Measurements from ENCODE around the gene FRMD4B. TPM values are rescaled to one million over a fixed set of nuclear protein-coding genes. Genes with fewer than 3 reads are reported as not detected.

The FRMD4B gene
- polyA plus RNA-seq, 1 experiment, result 0.09 TPM

- ChIA-PET POLR2A (no interaction called here), CTCF (interaction anchor here (0.7 to 11.1 kb wide), 15 partner anchors 8 to 625 kb away, joined by 3 to 225 read pairs (median 4); no protein-coding TSS in a partner anchor)
- Histone ChIP-seq H3K27me3 (ENCODE audit: control insufficient read depth, insufficient read depth, low read length) (no peaks in the 10 kb centered on the region), H3K36me3 (ENCODE audit: control insufficient read depth, insufficient read depth, low read length) (no peaks in the 10 kb centered on the region), H3K4me3 (ENCODE audit: low read depth, low read length) (no peak overlapping the region)
- TF ChIP-seq, protein P1, sequence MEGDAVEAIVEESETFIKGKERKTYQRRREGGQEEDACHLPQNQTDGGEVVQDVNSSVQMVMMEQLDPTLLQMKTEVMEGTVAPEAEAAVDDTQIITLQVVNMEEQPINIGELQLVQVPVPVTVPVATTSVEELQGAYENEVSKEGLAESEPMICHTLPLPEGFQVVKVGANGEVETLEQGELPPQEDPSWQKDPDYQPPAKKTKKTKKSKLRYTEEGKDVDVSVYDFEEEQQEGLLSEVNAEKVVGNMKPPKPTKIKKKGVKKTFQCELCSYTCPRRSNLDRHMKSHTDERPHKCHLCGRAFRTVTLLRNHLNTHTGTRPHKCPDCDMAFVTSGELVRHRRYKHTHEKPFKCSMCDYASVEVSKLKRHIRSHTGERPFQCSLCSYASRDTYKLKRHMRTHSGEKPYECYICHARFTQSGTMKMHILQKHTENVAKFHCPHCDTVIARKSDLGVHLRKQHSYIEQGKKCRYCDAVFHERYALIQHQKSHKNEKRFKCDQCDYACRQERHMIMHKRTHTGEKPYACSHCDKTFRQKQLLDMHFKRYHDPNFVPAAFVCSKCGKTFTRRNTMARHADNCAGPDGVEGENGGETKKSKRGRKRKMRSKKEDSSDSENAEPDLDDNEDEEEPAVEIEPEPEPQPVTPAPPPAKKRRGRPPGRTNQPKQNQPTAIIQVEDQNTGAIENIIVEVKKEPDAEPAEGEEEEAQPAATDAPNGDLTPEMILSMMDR (IDR thresholded peaks at IDR 0.05; ENCODE audit: insufficient read depth, low read depth, low read length), result peak; percentile 56; the same call in 1 of the 2 replicates
- no peak for DNase-seq (ENCODE audit: low read depth)
Observed at GRCh38 chr3:69309814-69310213, 76.1 kb downstream of the FRMD4B start.

DNA sequence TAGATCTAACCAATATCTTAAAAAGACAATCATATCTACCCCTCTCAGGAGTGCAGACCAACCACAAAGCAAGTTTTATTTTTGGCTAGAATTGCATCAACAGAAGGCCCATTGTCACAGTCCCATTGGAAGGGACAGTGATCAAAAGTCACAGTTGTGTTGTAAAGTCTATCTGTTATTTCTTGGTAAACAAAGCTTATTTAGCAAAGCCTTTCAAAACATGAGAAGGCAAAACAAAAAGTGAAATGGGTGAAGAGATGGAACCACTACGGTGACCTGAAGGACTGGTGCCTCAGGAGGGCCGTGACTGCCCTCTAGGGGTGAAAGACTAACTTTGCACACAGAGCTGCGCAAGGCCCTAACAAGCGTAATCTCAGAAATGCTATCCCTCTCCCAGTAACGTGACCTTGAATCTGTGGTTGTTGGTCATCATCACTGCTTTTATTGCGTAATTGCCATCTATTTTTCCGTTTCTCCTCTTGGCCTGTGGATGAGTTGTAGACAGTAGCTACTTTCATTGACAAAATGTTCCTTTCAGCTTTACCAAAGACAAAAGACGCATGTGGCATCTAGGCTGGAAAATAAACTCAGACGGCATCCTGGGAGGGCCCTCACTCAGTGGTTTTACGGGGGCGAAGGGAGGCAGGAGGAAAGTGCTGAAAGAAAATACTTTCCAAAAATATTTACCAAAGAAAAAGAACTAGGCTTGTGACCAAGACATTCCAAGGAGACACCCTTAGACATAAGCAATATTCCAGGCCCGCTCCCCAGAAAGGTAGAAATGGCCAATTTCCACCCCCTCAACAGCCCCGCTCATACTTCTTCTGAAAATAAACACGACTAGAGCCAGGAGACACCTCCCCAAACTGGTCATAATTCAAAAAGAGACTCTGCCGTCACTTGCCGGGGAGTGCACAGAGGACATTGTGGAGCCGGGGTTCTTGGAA is 79.4 kb downstream of the FRMD4B start:
- Histone ChIP-seq H3K4me3 (ENCODE audit: low read depth, low read length) (no peak overlapping the region), H3K36me3 (ENCODE audit: control insufficient read depth, insufficient read depth, low read length) (no peaks in the 10 kb centered on the region), H3K27me3 (ENCODE audit: control insufficient read depth, insufficient read depth, low read length) (no peaks in the 10 kb centered on the region)
- CTCF ChIA-PET, result interaction anchor here (0.6 to 11.1 kb wide), 34 partner anchors 9 to 694 kb away, joined by 3 to 225 read pairs (median 4); no protein-coding TSS in a partner anchor
- POLR2A ChIA-PET, result no interaction called here
- DNase-seq (ENCODE audit: low read depth), result peak; percentile 54
- TF ChIP-seq, protein P1 (IDR thresholded peaks at IDR 0.05; ENCODE audit: insufficient read depth, low read depth, low read length), result peak; percentile 91

DNA sequence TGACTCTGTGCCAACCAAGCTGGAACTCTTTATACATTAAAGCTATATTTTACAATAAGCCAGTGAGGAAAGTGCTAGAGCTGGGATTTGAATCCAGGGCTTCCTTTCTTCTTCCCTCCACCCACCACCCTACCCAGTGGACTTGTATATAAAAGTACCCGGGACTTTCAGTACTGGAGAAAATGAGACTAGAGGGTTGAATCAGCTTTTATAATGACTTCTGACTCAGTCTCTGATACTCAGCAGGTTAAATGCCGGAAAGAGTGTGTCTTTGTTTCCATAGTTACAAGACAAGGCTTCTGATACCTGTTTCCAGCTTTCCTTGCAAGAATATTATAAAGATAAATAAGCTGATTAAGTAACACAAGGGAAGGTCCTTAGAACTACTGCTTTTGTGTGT is 80.9 kb downstream of the FRMD4B start:
- Histone ChIP-seq H3K4me3 (ENCODE audit: low read depth, low read length) (no peak overlapping the region), H3K27me3 (ENCODE audit: control insufficient read depth, insufficient read depth, low read length) (no peaks in the 10 kb centered on the region), H3K36me3 (ENCODE audit: control insufficient read depth, insufficient read depth, low read length) (no peaks in the 10 kb centered on the region)
- ChIA-PET POLR2A (no interaction called here), CTCF (interaction anchor here (0.6 to 11.1 kb wide), 10 partner anchors 10 to 185 kb away, joined by 3 to 225 read pairs (median 5); no protein-coding TSS in a partner anchor)
- no peak for DNase-seq (ENCODE audit: low read depth)
- TF ChIP-seq, protein P1 (IDR thresholded peaks at IDR 0.05; ENCODE audit: insufficient read depth, low read depth, low read length), result no peak

DNA sequence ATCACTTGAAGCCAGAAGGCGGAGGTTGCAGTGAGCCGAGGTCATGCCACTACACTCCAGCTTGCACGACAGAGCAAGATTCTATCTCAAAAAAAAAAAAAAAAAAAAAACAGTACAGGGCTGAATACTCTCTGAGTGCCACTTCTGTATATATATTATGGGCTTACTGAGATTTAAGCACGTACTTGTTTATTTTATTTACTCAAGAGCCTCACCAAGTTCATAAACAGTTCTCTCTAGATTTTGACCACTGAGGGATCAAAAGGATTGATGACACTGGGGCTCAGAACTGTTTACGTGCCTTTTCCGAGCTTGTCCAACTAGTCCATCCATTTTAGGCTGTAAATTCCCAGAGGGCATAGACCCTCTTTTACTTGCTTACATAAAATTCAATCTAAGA is 81.5 kb downstream of the FRMD4B start:
- CTCF ChIA-PET, result interaction anchor here (0.8 to 11.1 kb wide), 11 partner anchors 9 to 184 kb away, joined by 3 to 225 read pairs (median 4); no protein-coding TSS in a partner anchor
- Histone ChIP-seq H3K36me3 (ENCODE audit: control insufficient read depth, insufficient read depth, low read length) (no peaks in the 10 kb centered on the region), H3K27me3 (ENCODE audit: control insufficient read depth, insufficient read depth, low read length) (no peaks in the 10 kb centered on the region), H3K4me3 (ENCODE audit: low read depth, low read length) (no peak overlapping the region)
- POLR2A ChIA-PET, result no interaction called here
- TF ChIP-seq, protein P1 (IDR thresholded peaks at IDR 0.05; ENCODE audit: insufficient read depth, low read depth, low read length), result no peak
- no peak for DNase-seq (ENCODE audit: low read depth)

DNA sequence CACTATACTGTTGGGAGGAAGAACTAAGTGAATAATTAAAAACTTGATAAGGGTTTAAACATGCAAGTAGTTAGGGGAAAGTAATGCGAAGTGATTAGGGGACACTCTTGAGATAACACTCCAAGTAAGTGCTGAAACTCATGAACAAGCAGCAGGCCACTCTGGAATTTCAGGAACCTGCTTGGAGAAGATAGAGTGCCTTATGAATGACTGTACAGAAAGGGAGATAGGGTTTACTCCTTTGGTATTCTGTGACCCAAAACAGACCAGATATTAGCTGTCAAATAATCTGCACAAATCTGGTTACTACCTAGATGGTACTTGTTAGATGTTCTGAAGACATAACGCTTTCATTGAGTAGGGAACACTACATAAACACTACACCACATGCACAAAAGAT is 85.6 kb downstream of the FRMD4B start:
- no peaks in the 10 kb centered on the region for H3K36me3 ChIP-seq (ENCODE audit: control insufficient read depth, insufficient read depth, low read length)
- ChIA-PET POLR2A (no interaction called here), CTCF (interaction anchor here (0.9 to 2.2 kb wide), 3 partner anchors 9 to 146 kb away, joined by 3 to 6 read pairs (median 3); no protein-coding TSS in a partner anchor)
- H3K4me3 ChIP-seq (ENCODE audit: low read depth, low read length), result no peak overlapping the region
- no peak for DNase-seq (ENCODE audit: low read depth)
- TF ChIP-seq, protein P1 (IDR thresholded peaks at IDR 0.05; ENCODE audit: insufficient read depth, low read depth, low read length), result no peak
- H3K27me3 ChIP-seq (ENCODE audit: control insufficient read depth, insufficient read depth, low read length), result no peaks in the 10 kb centered on the region; the same call in 1 of the 2 replicates

All from BJ (cell line).